ENCODE data around the gene RPTOR.
A peak's percentile ranks its signal among the peaks of the same experiment; 100 is the strongest.

RPTOR gene

GRCh38 chr17:80836971-80837481 is 292.4 kb downstream of the RPTOR start:
- DNase-seq, result no peak

GRCh38 chr17:80837711-80838110 is 293.1 kb downstream of the RPTOR start:
- no peak for DNase-seq

- no peak for DNase-seq
These were observed 293.8 kb downstream of the RPTOR start for GRCh38 chr17:80838311-80839025.

- DNase-seq, result no peak
These were observed 294.3 kb downstream of the RPTOR start for GRCh38 chr17:80839026-80839345.

- DNase-seq, result no peak
These were observed 294.9 kb downstream of the RPTOR start for GRCh38 chr17:80839511-80839941.

- no peak for DNase-seq
These were observed 295.3 kb downstream of the RPTOR start for GRCh38 chr17:80839970-80840369.

- DNase-seq, result no peak
These were observed 297.9 kb downstream of the RPTOR start for GRCh38 chr17:80842456-80843013.

GRCh38 chr17:80843741-80844156 is 299.1 kb downstream of the RPTOR start:
- no peak for DNase-seq

- DNase-seq, result no peak
These were observed 299.9 kb downstream of the RPTOR start for GRCh38 chr17:80844418-80844990.

- no peak for DNase-seq
These were observed 300.6 kb downstream of the RPTOR start for GRCh38 chr17:80845069-80845862.

- no peak for DNase-seq
These were observed 301.4 kb downstream of the RPTOR start for GRCh38 chr17:80845863-80846671.

GRCh38 chr17:80846932-80847331 is 302.3 kb downstream of the RPTOR start:
- no peak for DNase-seq

GRCh38 chr17:80847496-80848230 is 303.0 kb downstream of the RPTOR start:
- peak; percentile 56 to 76 for DNase-seq

- no peak for DNase-seq
These were observed 303.9 kb downstream of the RPTOR start for GRCh38 chr17:80848449-80849102.

GRCh38 chr17:80849119-80849518 is 304.5 kb downstream of the RPTOR start:
- DNase-seq, result no peak

- no peak for DNase-seq
These were observed 305.5 kb downstream of the RPTOR start for GRCh38 chr17:80850109-80850508.

- no peak for DNase-seq
These were observed 306.2 kb downstream of the RPTOR start for GRCh38 chr17:80850817-80851216.

- no peak for DNase-seq
These were observed 306.8 kb downstream of the RPTOR start for GRCh38 chr17:80851277-80851925.

GRCh38 chr17:80852476-80853015 is 307.9 kb downstream of the RPTOR start:
- no peak for DNase-seq

- DNase-seq, result no peak
These were observed 308.4 kb downstream of the RPTOR start for GRCh38 chr17:80853076-80853475.

Measured in CD4-positive, alpha-beta T cell treated with Interferon alpha-2 for 1 hour (primary cell).